HG03159 (cell line): ENCODE data around the gene ULK4.
"Not testable (repeated sequence)": the region's sequence is repeated elsewhere in the genome, so short reads cannot be mapped to it uniquely, and the experiment has no call there.

Experiments used
- ATAC-seq: cut with Tn5 transposase; IDR thresholded peaks from one replicate; pipeline ENCODE4 v1.9.1; 2021; ENCODE audit warnings: mild to moderate bottlenecking, moderate library complexity; ENCODE audit not compliant: unreplicated experiment

Gene ULK4

DNA sequence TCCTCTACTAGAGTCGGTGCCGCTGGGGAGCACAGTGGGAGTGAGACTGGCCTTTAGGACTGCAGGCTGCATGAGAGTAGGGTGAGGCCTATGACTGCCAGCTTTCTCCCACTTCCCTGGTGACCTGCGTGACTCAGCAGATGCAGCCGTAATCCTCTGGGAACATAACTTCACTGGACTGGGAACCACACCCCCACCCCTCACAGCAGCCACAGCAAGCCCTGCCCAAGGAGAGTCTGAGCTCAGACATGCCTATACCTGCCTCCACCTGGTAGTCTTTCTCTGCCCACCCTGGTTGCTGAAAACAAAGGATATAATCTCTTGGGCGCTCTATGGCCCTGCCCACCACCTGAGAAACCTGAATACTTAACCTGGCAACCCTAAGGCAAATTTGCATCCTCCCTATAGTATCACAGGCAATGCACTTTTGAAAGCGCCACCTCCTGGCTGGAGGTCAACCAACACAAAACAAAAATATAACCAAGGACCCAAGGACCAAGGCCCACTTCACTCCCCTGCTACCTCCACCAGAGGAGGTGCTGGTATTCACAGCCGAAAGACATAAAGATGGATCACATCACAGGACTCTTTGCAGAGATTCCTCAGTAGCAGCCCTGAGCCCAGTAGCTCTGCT lies 453.7 kb downstream of the ULK4 start:
- ATAC-seq = no peak

DNA sequence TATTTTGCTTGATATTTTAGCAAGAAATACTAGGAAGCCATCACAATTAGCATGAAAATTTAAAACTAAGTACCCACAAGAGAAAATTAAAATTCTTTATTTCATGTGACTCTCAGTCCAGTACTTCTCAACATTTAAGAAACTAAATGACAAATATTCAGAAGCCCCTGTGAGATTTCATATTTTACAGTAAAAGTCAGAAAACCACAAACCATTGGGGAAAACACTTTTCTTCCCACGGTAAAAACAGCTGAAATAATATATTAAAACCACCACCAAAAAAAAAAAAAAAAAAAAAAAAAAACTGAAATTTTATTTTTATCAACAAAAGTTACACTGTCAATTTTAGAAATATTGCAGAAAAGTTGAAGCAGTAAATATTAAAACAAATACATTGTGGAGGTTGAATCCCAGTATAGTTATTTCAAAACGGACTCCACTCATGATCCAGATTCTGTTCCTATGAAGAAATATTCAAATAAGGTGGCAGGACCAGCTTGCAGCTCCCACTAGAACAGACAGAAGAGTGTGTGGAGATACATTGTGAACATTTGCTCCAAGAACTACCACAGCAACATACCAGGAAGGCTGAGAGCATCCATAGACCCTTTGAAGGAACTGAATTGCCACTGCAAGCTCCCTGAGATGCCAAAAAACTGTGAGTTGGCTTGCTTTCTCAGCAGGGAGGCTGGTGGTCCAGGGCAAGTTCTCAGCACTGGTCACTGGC lies 454.4 kb downstream of the ULK4 start:
- ATAC-seq = no peak

DNA sequence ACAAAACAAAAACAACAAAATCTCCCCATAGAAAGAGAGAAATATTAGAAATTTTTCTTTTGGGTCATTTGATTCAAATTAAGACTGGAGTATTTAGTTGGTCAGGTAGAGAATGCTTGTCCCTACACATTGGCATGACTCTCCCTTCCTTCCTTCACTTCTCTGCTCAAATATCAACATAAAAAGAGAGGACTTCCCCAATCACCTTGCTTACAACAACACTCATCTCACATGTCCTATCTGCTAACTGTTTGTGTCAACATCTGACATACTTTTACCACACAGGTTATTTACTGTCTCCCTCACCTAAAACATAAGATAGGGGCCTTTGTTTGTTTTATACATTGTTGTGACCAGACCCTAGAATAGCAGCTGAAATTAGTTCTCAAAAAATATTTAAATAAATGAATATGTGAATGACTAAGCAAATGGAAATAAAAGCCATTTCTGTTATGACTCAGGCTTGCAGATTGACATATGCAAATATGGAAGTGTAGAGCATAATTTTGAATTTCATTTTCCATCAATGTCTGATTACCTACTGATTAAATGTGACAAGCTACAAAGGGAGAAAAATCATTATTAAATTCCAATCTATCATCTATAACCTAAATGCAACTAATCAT lies 457.8 kb downstream of the ULK4 start:
- peak; percentile 57 for ATAC-seq

DNA sequence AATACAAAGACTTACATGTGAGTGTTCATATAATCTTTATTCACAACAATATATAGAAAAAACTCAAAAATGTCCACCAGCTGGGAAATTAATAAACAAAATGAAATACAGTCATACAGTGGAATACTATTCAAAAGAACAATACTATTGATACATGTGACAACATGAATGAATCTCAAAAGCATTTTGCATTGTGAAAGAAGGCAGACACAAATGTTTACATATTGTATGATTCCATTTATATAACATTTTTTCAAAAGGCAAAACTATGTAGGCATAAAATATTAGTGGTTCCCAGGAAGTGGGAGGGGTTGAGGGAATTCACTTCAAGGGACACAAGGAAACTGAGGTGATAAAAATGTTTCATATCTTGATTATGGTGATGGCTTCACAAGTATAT lies 459.4 kb downstream of the ULK4 start:
- no peak for ATAC-seq

DNA sequence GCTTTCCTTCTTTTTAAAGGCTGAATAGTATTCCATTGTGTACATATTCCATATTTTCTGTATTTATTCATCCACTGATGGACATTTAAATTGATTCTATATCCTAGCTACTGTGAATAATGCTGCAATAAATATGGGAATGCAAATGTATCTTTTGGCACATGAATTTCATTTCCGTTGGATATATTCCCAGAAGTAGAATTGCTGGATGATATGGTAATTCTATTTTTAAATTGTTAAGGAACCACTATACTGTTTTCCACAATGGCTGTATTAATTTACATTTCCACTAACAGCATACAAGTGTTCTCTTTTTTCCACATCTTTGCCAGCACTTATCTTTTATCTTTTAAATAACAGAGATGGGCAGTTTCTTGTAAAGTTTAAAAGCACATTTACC lies 459.9 kb downstream of the ULK4 start:
- ATAC-seq = no peak

DNA sequence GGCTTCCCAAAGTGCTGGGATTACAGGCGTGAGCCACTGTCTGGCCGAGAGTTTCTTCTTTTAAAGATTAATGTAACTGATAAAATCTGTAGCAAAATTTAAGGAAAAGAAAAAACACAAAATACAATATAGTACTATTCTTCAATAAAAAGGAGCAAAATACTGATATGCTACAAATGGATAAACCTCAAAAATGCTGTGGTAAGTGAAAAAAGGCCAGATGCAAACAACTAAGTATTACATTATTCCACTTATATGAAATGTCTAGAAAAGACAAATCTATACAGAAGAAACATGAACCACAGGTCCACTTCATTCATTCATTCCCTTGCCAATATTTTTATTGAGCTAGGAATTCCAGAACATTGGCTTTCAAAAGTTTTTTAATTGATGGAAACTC lies 463.1 kb downstream of the ULK4 start:
- no peak for ATAC-seq

DNA sequence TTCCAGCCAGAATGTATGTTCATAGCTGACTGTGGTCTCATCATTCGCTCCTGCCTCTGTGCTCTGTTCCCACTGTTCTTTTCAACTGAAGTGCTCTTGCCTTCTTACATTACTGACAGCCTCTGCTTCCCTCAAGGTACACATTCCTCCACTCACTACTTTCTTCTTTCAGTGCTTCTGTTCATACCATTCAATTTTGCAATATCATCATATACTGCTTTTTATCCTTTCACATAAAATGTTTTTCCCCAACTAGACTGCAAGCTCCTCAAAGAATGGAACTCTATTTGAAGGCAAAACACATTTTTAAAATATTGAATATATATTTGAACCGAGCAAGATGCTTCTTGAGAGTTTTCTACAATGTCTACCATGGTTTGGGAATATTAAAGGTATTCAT lies 471.5 kb downstream of the ULK4 start:
- no peak for ATAC-seq

DNA sequence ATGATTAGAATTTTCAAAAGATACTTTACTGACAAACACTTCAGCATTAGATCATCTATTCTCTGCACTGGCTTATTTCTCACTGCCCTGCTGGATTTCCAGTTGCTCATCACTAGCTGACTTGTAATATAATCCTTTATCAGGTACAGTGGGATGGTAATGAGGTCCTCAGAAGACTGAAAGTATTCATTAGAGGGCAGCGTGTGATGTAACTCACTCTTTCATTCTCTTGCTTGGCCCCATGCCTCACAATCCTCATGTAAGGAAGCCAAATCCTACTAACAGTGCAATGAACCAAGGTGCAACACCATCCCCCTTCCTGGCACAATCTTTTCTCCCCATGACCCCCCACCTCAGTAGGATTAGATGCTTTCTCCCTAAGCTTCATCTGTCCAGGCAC lies 472.7 kb downstream of the ULK4 start:
- no peak for ATAC-seq

DNA sequence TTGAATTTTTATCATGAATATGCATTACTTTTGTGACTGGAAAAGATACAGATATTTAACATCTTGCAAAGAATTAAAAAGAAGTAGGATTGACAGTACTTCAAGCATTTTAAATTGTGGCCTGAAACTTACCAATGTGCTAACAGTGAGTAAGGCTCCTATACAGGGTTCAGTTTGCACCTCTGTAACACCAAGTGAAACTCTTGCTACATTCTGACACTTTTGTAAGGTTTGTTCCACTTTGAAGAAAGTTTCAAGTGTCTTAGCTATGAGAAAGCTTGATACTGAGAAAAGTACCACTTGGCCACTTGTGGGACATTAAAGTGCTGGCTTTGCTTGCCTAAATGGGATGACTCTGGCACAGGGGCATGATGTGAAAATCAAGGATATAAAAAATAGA lies 473.4 kb downstream of the ULK4 start:
- ATAC-seq = no peak

DNA sequence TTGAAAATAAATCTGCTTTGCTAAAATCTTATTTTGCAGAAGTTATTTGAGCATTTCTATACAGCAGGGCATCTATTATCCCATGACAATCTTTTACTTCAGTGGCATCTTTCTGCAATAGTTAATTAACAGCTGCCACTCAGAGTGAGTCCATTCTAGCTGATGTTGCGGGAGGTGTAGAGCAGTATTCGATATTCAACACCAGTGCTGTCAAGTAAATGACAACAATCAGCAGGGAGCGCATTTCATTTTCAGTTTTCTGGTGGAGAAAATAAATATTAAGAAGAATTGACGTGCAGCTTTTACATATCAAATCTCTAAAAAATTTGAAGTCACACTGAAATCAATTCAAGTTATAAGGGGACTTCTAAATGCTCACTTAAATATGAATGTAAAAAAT lies 476.4 kb downstream of the ULK4 start:
- ATAC-seq = no peak

DNA sequence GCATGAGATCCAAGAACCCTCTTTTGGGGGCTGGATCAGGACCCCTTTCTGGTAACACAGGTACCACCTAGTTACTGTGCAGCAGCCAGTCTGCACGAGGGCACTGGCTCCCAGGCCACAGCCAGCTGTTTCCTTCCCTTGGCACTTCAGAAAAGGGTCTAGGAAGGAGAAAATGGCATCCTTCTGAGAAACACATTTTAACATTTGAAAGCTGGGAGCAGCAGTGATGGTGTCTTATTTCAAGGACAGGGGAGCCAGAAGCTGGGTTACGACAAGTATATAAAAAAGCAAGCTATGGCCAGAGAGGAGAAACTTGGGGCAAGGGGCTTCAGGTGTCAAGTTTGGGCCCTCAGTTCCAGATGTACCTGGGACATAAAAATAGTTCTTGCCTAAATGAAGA lies 479.8 kb downstream of the ULK4 start:
- no peak for ATAC-seq

DNA sequence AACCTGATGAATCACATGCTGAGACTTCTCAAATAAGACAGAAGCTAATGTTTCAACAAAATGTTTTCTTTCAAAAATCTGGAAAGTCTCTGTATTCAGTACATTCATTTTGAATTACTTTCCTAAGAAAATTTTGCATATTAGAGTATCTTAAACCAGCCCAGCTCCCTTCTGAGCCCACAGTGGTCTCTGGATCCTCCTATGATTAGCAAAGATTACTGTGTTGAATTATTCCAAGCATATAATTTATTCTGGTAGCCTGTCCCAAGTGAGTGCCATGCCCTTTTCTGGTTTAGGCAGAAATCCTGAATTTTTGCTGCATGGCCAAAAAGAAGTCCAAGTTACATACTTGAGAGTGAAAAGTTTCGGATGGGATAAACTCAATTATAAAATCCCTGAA lies 483.6 kb downstream of the ULK4 start:
- ATAC-seq = no peak

DNA sequence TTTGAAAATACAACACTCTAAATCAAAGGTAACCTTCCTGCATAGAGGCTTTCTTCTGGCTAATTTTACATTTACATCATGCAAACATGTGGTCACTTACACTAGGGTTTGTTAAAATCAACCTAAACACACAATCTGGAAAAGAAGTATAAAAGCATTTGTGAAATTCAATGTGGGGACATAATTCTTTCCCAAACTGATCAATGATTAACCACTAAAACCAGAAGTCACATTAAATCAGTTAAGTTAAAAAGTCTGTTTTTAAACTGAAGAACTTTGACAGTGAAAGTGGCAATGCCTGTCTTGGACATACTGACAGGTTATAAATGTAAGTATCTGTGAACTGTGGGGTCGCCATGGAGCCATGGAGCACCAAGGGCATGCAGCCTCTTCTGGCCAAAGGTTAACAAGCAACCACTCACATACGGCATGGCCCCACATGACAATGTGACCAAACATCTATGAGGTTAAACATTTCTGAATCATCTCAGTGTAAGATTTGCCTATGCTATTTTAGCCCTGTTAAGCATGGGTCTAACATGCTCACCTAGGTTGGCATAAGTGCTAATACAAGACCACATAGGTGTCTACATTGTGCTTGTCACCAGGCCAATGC lies 484.4 kb downstream of the ULK4 start:
- ATAC-seq = no peak

DNA sequence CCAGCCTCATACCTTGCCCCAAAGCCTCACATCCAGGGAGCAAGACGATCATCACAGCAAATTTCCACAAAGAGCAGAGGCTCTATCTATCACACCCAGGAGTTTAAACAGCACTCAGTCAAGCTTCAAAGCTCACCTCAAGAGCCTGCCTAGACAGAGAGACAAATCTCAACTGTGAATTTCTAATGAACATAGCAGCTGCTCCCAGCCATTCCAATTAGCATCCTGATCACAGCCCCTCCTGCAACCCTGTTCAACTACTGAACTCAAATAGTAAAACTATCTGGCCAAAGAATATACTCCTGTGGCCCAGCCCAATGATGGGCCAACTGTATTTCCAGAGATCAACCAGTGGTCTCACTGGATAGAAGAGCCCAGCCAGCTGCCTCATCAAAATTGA lies 492.8 kb downstream of the ULK4 start:
- no peak for ATAC-seq

DNA sequence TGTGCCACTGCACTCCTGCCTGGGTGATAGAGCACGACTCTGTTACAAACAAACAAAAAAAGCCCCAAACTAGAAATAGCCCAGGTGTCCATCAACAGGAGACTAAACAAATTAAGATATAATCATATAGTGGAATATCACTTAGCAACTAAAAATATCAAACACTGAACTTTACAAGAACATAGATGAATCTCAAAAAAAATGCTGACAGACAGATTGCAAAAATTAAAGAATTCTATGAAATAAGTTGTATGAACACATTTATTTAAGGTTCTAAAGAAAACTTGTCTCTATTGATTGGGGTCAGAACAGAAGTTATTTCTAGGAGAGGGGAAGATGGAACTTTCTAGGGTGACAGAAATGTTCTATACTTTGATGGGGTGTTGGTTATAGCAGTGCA lies 494.4 kb downstream of the ULK4 start:
- ATAC-seq = no peak

DNA sequence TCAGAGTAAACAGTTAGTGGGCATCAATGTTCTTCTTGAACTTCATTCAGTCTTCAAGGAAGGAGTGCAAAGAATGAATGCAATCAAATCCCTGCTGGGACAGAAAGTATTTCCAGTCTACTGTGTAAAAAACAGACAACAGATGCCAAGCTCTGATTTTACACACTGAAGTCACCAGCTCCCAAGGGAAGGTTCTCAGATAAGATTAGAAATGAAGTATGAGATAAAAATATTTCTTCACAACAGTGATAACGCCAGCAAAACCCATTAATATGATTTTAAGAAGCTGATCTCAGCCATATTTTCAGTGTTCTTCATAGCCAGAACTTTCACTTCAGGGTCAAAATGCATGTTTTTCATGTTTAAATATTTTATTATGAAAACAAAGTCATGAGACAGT lies 497.0 kb downstream of the ULK4 start:
- ATAC-seq = no peak

DNA sequence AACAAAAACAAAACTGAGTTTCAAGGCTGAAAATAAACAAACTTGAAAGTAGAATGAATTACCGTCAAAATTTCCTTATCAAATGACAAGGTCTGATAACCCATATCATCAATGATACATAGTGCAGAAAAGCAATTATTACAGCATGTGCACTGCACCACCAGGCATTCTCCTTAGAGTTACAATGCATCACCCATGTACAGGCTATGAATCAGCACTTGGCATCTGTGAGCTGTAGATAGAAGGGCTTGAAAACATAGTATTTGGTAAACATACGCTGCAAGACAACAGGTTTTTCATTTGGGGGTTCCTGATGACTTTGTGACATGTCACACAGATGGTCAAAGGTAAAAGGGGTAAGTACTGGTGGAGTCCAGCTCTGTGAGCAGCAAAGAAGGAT lies 497.5 kb downstream of the ULK4 start:
- no peak for ATAC-seq

DNA sequence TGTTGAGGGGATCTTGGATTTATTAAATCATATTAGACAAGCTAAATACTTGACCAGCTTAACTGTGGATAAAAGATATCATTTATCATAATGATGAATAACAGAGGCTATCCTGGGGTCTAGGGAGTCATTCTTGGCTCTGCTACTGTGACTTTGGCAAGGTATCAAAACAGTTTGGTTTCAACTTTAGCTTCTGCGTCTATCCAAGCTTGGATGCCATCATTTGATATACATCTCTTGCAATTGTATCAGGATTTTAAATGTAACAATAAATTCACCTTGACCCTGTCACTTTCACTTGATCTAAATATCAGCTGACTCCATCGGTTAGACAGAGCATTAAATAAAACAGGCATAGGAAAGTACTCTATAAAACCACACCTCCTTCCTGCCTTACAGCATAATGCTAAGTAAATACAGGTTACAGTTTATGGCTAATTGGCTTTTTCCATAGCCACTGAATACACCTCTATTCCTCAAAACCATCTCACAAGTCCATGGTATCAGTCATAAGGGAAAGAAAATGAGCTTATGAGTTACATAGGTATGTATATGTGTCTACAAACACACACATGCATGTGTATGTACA lies 499.7 kb downstream of the ULK4 start:
- ATAC-seq = no peak

DNA sequence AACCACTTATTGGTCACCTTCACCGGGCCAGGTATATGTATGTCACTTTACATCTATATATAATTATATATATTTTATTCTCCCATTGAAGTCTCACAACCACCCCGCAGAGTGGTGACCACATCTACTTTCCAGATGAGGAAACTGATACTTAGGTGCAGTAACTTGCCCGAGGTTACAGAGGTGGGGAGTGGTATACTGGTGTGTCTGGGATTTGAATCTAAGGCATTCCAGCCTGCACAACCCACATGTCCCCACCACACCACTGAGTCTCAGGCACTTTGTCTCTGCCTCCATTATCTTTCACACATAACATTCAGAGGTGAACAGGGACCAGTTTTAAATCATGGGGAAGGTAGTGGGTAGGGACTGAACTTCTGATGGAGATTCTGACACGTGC lies 501.2 kb downstream of the ULK4 start:
- no peak for ATAC-seq

DNA sequence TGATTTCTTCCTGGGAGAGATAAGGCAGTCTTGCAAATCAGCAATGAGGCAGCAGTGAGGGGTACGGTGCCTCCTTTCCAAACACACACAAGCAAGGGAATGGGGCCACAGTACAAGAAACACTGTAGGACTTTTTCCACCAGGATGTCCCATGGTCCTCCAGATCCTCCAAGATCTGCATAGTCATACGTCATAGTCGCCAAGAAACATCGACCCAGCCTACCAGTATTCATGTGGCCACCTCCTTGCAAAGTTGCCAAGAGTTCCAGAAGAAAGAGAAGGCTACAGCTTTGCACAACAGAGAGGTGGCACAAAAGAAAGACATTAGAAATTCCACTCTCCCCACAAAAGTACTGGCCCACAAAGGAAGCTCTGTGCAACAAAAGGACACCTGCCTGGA lies 504.7 kb downstream of the ULK4 start:
- ATAC-seq = no peak

DNA sequence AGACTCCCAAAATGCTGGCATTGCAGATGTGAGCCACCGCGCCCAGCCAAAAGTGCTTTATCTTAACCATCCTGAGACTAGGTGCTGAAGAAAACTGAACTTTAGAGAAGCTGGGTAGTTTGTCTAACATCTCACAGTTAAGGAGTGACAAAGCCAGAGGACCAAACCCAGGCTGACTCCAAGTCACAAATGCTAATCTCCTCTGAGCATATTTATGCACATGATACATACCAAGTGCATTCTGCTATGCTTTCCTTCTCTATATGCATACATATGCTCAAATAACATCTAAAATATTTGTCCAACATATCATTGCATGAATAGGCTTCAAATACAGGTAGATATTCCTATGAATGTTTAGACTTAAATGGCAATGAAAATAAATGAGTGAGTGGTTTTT lies 505.7 kb downstream of the ULK4 start:
- no peak for ATAC-seq

DNA sequence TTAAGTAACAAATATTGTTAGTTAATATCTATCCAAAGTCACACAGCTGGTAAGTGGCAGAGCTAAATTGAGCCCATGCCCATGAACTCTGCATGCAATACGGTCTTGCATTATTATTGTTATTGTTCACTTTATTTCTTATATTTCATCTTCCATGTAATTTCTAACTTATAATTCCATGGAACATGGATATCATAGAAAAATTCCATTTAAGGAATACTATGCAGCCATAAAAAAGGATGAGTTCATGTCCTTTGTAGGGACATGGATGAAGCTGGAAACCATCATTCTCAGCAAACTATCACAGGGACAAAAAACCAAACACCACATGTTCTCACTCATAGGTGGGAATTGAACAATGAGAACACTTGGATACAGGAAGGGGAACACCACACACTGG lies 508.3 kb downstream of the ULK4 start:
- ATAC-seq = not testable (repeated sequence)
